Keratinocyte (primary cell): ENCODE data around the gene MRPL44. TPM values are rescaled to one million over a fixed set of nuclear protein-coding genes. Genes with fewer than 3 reads are reported as not detected.

Experiments used
- DNase-seq: peaks from one replicate; pipeline ENCODE4 v3.0.0-alpha.2; 2011; ENCODE audit warnings: low read depth, missing footprints, low spot score
- FAIRE-seq: peaks from 2 replicates; lab custom pipeline; 2011; peaks lifted over from hg19 to GRCh38; lab: Jason Lieb, UNC
- H2AFZ ChIP-seq: 2 replicates; pipeline ENCODE4 v1.6.0; 2012; ENCODE audit warnings: low read length, control low read depth, inconsistent platforms; ENCODE audit not compliant: control insufficient read depth
- H3K27ac ChIP-seq: 2 replicates; pipeline ENCODE4 v1.5.1; 2011; ENCODE audit warnings: low read length; ENCODE audit not compliant: control insufficient read depth, insufficient read depth
- H3K27me3 ChIP-seq: 3 replicates; pipeline ENCODE4 v1.6.0; 2011; ENCODE audit warnings: low read length; ENCODE audit not compliant: control insufficient read depth, insufficient read depth; ENCODE audit errors: extremely low read depth
- H3K36me3 ChIP-seq, 2 experiments: 2 replicates in 1 of 2; 3 replicates in 1 of 2; pipeline ENCODE4 v1.5.1; 2011; ENCODE audit warnings: low read length in 2 of 2, mild to moderate bottlenecking in 1 of 2; ENCODE audit not compliant: control insufficient read depth in 2 of 2, insufficient read depth in 2 of 2; ENCODE audit errors: extremely low read depth in 1 of 2
- H3K4me1 ChIP-seq: 3 replicates; pipeline ENCODE4 v1.5.1; 2011; ENCODE audit warnings: low read length; ENCODE audit not compliant: control insufficient read depth, insufficient read depth; ENCODE audit errors: extremely low read depth
- H3K4me2 ChIP-seq: 3 replicates; pipeline ENCODE4 v1.6.0; 2011; ENCODE audit warnings: low read depth, low read length; ENCODE audit not compliant: control insufficient read depth, insufficient read depth; ENCODE audit errors: extremely low read depth
- H3K4me3 ChIP-seq, 3 experiments: fragments of 200-600 bp in 1 of 3; sonication (generic) in 1 of 3; 2 replicates in 2 of 3; 3 replicates in 1 of 3; pipeline ENCODE4 v1.5.1; 2011 to 2016; ENCODE audit warnings: low read length in 3 of 3, mild to moderate bottlenecking in 3 of 3, control low read depth in 2 of 3, inconsistent platforms in 1 of 3, low read depth in 1 of 3, mixed read lengths in 1 of 3, mixed run types in 1 of 3, moderate library complexity in 1 of 3; ENCODE audit not compliant: control insufficient read depth in 2 of 3, insufficient read depth in 2 of 3; ENCODE audit errors: extremely low read depth in 1 of 3
- H3K79me2 ChIP-seq: 2 replicates; pipeline ENCODE4 v1.6.0; 2012; ENCODE audit warnings: low read length; ENCODE audit not compliant: control insufficient read depth, insufficient read depth
- H3K9ac ChIP-seq: 3 replicates; pipeline ENCODE4 v1.6.0; 2011; ENCODE audit warnings: low read length; ENCODE audit not compliant: control insufficient read depth, insufficient read depth; ENCODE audit errors: extremely low read depth
- H3K9me1 ChIP-seq: 3 replicates; pipeline ENCODE4 v1.6.0; 2011; ENCODE audit warnings: low read length; ENCODE audit not compliant: control insufficient read depth, insufficient read depth; ENCODE audit errors: extremely low read depth
- H3K9me3 ChIP-seq: 2 replicates; pipeline ENCODE4 v1.5.1; 2012; ENCODE audit warnings: low read depth, low read length; ENCODE audit not compliant: control insufficient read depth
- H4K20me1 ChIP-seq: 3 replicates; pipeline ENCODE4 v1.6.0; 2011; ENCODE audit warnings: low read length; ENCODE audit not compliant: control insufficient read depth, insufficient read depth; ENCODE audit errors: extremely low read depth
- CTCF ChIP-seq, 3 experiments: IDR thresholded peaks in 1 of 3; conservative IDR thresholded peaks in 1 of 3; optimal IDR thresholded peaks in 1 of 3; 2 replicates in 2 of 3; 3 replicates in 1 of 3; pipeline versions ENCODE3 to v1.5.1; 2011; ENCODE audit warnings: low read length in 3 of 3, mild to moderate bottlenecking in 3 of 3, moderate library complexity in 2 of 3, control low read depth in 1 of 3, inconsistent platforms in 1 of 3; ENCODE audit not compliant: insufficient read depth in 2 of 3; ENCODE audit errors: extremely low read depth in 1 of 3
- EZH2 ChIP-seq: IDR thresholded peaks from one replicate; pipeline ENCODE4 v1.6.1; 2012; ENCODE audit warnings: inconsistent platforms, mild to moderate bottlenecking, low read length, moderate library complexity
- dilution Hi-C: fragments of 300-500 bp; cut with MboI; formaldehyde crosslinking; loops from one replicate; pipeline ENCODE4 v1.7.0; 2020; ENCODE audit warnings: low sequenced_read_pairs; ENCODE audit not compliant: extremely low pct_ligation_motif_present
- polyA plus RNA-seq, 5 experiments: library from polyadenylated mRNA; depleted of rRNA in 3 of 5; stranded (reverse) in 3 of 5; stranded (forward) in 1 of 5; unstranded in 1 of 5; fragments of >200 nt; gene quantifications; 1 replicate in 1 of 5; 2 replicates in 3 of 5; 3 replicates in 1 of 5; pipeline versions ENCODE4 v1.2.1 to v1.2.3, GENCODE V29; 2011 to 2012; ENCODE audit warnings: missing spikeins in 2 of 5, low read depth in 1 of 5, low replicate concordance in 1 of 5

Gene MRPL44
- polyA plus RNA-seq, 1 donor (not counting 4 experiments of a cell fraction or from before 2014, with no cell fraction given), result 27.1 TPM

DNA sequence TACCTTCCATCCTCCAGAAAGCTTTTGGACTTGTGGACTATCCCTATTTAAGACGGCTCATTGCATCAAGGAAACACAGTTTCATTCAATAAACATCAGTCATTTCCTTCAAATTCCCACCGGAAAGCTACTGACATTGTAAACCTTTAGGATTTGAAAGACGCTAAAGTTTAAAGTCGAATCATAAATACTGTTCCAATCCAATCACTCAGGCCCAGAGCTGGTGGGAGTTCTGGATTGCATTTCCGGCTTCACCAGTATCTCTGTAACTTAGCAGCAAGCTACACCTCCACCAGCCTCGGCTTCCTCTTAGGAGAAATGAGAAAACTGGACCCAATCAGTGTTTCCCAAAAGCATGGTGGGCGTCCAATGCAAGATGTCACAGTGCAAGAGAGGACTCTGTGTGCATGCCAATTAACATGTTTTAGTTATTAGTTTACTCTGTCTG, 13.7 kb upstream of the MRPL44 start:
- no peak for DNase-seq
- H2AFZ ChIP-seq, result peak overlapping the region; percentile 5
- FAIRE-seq, result peak; percentile 49

DNA sequence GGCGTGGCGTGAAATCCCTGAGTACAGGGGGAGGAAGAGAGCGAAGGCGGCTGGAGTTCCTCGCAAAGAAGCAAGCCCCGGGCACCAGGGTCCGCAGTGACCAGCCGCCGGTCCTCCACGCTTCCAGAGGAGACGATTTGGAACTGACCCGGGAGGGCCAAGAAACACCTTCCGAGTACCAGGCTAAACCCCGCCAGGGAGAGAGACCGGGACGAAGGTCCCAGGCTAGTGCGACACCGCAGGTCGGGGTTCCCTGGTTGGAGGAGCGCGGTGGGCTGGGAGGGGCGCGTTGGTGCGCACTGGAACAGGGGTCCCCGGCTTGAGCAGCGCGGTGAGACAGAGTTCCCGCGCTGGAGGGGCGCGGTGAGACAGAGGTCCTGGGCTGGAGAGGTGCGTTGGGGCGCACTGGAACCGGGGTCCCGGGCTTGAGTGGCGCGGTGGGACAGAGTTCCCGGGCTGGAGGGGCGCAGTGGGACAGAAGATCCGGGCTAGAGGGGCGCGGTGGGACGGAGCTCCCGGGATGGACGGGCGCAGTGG, 13.0 kb upstream of the MRPL44 start:
- DNase-seq, result no peak
- H3K9me3 ChIP-seq, result no peaks in the 10 kb centered on the region
- H3K79me2 ChIP-seq, result peaks cover 41% of the 10 kb centered on the region

More for the DNA sequence above, 13.7 kb upstream of the MRPL44 start:
- Histone ChIP-seq H3K36me3 (no peaks in the 10 kb centered on the region), H3K27ac (peak overlapping the region; percentile 71), H3K9me1 (no peaks in the 10 kb centered on the region), H4K20me1 (no peaks in the 10 kb centered on the region), H3K4me3 (peak overlapping the region; percentile 84 to 94 (median 86)), H3K9me3 (no peaks in the 10 kb centered on the region), H3K27me3 (no peaks in the 10 kb centered on the region), H3K4me1 (peaks cover 21% of the 10 kb centered on the region), H3K79me2 (peaks cover 47% of the 10 kb centered on the region), H3K9ac (peak overlapping the region; percentile 85), H3K4me2 (peak overlapping the region; percentile 95)
- dilution Hi-C loops, result no loop called here
- TF ChIP-seq CTCF (optimal IDR thresholded peaks at IDR 0.05 in 1 of 3, IDR thresholded peaks at IDR 0.05 in 1 of 3, conservative IDR thresholded peaks at IDR 0.05 in 1 of 3; ENCODE audit: extremely low read depth in 1 of 3, insufficient read depth in 2 of 3, low read length in 3 of 3), result no peak
- TF ChIP-seq EZH2, result no peak

More for the DNA sequence above, 13.0 kb upstream of the MRPL44 start:
- Histone ChIP-seq H2AFZ (peak overlapping the region; percentile 86), H3K36me3 (no peaks in the 10 kb centered on the region), H3K27ac (peak overlapping the region; percentile 71), H3K9me1 (no peaks in the 10 kb centered on the region), H3K9ac (peak overlapping the region; percentile 85), H3K4me3 (peak overlapping the region; percentile 84 to 94 (median 86)), H3K4me2 (peak overlapping the region; percentile 95), H3K4me1 (peaks cover 21% of the 10 kb centered on the region), H4K20me1 (no peaks in the 10 kb centered on the region), H3K27me3 (no peaks in the 10 kb centered on the region)
- no peak for FAIRE-seq
- dilution Hi-C loops, result no loop called here
- TF ChIP-seq CTCF (optimal IDR thresholded peaks at IDR 0.05 in 1 of 3, IDR thresholded peaks at IDR 0.05 in 1 of 3, conservative IDR thresholded peaks at IDR 0.05 in 1 of 3; ENCODE audit: extremely low read depth in 1 of 3, insufficient read depth in 2 of 3, low read length in 3 of 3) (no peak), EZH2 (no peak)
